NCI-H2081 treated with DMSO at 0.1 percent for 48 hours (cell line): ENCODE data around the gene TSR3.

Experiments used
- DNase-seq: peaks from one replicate; lab custom pipeline; 2025; lab: John Stamatoyannopoulos, UW

Gene TSR3

GRCh38 chr16:1308036-1308976, 43.4 kb downstream of the TSR3 start:
- no peak for DNase-seq

- DNase-seq: no peak
Measured at GRCh38 chr16:1306334-1306733, 45.3 kb downstream of the TSR3 start.

- DNase-seq: no peak
Measured at GRCh38 chr16:1305823-1306222, 45.9 kb downstream of the TSR3 start.

GRCh38 chr16:1301562-1301961, 50.1 kb downstream of the TSR3 start:
- DNase-seq: no peak

GRCh38 chr16:1300664-1301476, 50.8 kb downstream of the TSR3 start:
- no peak for DNase-seq

GRCh38 chr16:1299868-1300203, 51.8 kb downstream of the TSR3 start:
- no peak for DNase-seq
